ENCODE measurements around the gene XKR8.
"Not testable (repeated sequence)": the region's sequence is repeated elsewhere in the genome, so short reads cannot be mapped to it uniquely, and the experiment has no call there.

Gene XKR8

DNA sequence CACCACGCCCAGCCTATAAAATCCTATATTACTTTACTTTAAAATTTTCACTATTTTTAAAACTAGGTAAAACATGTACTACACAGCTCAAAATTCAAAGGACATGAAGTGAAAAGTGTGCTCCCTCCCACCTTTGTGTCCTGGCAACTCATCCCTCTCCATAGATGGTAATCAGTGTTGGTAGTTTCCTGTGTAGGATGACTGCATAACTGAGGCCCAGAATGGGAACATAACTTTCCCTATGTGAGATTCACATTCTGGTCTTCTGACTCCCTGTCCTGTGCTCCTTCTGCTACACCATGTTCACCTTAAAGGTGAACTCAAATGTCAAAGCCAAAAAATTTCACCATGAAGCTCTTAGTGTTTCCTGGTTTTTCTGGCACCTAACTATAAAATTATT is 39.3 kb downstream of the XKR8 start:
- Histone ChIP-seq H3K9ac (ENCODE audit: low read length) (no peak overlapping the region), H3K27me3 (ENCODE audit: low read depth, low read length) (no peaks in the 10 kb centered on the region), H3K9me3 (ENCODE audit: insufficient read depth, low read length) (no peaks in the 10 kb centered on the region), H3K4me2 (ENCODE audit: low read length) (no peak overlapping the region), H2AFZ (ENCODE audit: low read depth, low read length) (no peak overlapping the region), H3K4me1 (ENCODE audit: low read length) (no peaks in the 10 kb centered on the region), H3K27ac (ENCODE audit: low read length) (no peak overlapping the region), H3K36me3 (replicated peaks; ENCODE audit: low read depth, low read length) (peaks cover 4% of the 10 kb centered on the region), H3K79me2 (ENCODE audit: low read length) (no peaks in the 10 kb centered on the region), H3K4me3 (ENCODE audit: low read length) (no peak overlapping the region), H4K20me1 (ENCODE audit: insufficient read depth, low read length) (no peaks in the 10 kb centered on the region)
- TF ChIP-seq EZH2phosphoT487 (IDR thresholded peaks at IDR 0.05; ENCODE audit: low read depth), result no peak
- no peak for TF ChIP-seq CTCF (IDR thresholded peaks at IDR 0.05; ENCODE audit: low read depth, low read length)

DNA sequence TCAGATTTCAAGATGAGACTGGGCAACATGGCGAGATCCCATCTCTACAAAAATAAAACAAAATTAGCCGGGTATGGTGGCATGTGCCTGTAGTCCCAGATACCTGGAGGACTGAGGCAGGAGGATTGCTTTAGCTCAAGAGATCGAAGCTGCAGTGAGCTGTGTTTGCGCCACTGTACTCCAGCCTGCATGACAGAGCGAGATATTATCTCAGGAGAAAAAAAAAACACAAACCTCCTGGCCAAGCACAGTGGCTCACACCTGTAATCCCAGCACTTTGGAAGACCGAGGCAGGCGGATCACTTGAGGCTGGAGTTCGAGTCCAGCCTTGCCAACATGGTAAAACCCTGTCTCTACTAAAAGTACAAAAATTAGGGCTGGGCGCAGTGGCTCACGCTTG is 42.8 kb downstream of the XKR8 start:
- Histone ChIP-seq H3K9me3 (ENCODE audit: insufficient read depth, low read length) (no peaks in the 10 kb centered on the region), H3K79me2 (ENCODE audit: low read length) (no peaks in the 10 kb centered on the region), H3K4me1 (ENCODE audit: low read length) (no peaks in the 10 kb centered on the region), H3K27ac (ENCODE audit: low read length) (no peak overlapping the region), H3K9ac (ENCODE audit: low read length) (no peak overlapping the region), H3K4me2 (ENCODE audit: low read length) (no peak overlapping the region), H3K36me3 (replicated peaks; ENCODE audit: low read depth, low read length) (peaks cover 2% of the 10 kb centered on the region), H2AFZ (ENCODE audit: low read depth, low read length) (no peak overlapping the region), H3K27me3 (ENCODE audit: low read depth, low read length) (no peaks in the 10 kb centered on the region), H3K4me3 (ENCODE audit: low read length) (no peak overlapping the region), H4K20me1 (ENCODE audit: insufficient read depth, low read length) (no peaks in the 10 kb centered on the region)
- TF ChIP-seq EZH2phosphoT487 (IDR thresholded peaks at IDR 0.05; ENCODE audit: low read depth) (no peak), CTCF (IDR thresholded peaks at IDR 0.05; ENCODE audit: low read depth, low read length) (no peak)

DNA sequence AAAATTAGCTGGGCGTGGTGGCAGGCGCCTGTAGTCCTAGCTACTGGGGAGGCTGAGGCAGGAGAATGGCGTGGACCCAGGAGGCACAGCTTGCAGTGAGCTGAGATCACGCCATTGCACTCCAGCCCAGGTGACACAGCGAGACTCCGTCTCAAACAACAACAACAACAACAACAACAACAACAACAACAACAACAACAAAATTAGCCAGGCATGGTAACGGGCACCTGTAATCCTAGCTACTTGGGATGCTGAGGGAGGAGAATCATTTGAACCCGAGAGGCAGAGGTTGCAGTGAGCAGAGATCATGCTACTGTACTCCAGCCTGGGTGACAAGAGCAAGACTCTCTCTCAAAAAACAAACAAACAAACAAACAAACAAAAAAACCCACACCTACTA is 43.3 kb downstream of the XKR8 start:
- not testable (repeated sequence) for H3K4me2 ChIP-seq (ENCODE audit: low read length); H3K79me2 ChIP-seq (ENCODE audit: low read length); H4K20me1 ChIP-seq (ENCODE audit: insufficient read depth, low read length); H3K36me3 ChIP-seq (replicated peaks; ENCODE audit: low read depth, low read length); H3K27ac ChIP-seq (ENCODE audit: low read length); H3K9ac ChIP-seq (ENCODE audit: low read length); H3K4me3 ChIP-seq (ENCODE audit: low read length); H2AFZ ChIP-seq (ENCODE audit: low read depth, low read length); H3K9me3 ChIP-seq (ENCODE audit: insufficient read depth, low read length); H3K4me1 ChIP-seq (ENCODE audit: low read length); H3K27me3 ChIP-seq (ENCODE audit: low read depth, low read length)

GRCh38 chr1:28010969-28011368 is 51.2 kb downstream of the XKR8 start:
- no peak overlapping the region for H3K9ac ChIP-seq (ENCODE audit: low read length)
- no peaks in the 10 kb centered on the region for H3K27me3 ChIP-seq (ENCODE audit: low read depth, low read length)
- peaks cover 3% of the 10 kb centered on the region for H3K36me3 ChIP-seq (replicated peaks; ENCODE audit: low read depth, low read length)
- H4K20me1 ChIP-seq (ENCODE audit: insufficient read depth, low read length), result no peaks in the 10 kb centered on the region
- no peaks in the 10 kb centered on the region for H3K9me3 ChIP-seq (ENCODE audit: insufficient read depth, low read length)
- no peak overlapping the region for H2AFZ ChIP-seq (ENCODE audit: low read depth, low read length)
- no peak overlapping the region for H3K4me2 ChIP-seq (ENCODE audit: low read length)
- no peaks in the 10 kb centered on the region for H3K4me1 ChIP-seq (ENCODE audit: low read length)
- H3K27ac ChIP-seq (ENCODE audit: low read length), result no peak overlapping the region
- H3K4me3 ChIP-seq (ENCODE audit: low read length), result no peak overlapping the region
- no peak for TF ChIP-seq CTCF (IDR thresholded peaks at IDR 0.05; ENCODE audit: low read depth, low read length)
- TF ChIP-seq EZH2phosphoT487 (IDR thresholded peaks at IDR 0.05; ENCODE audit: low read depth), result no peak
- H3K79me2 ChIP-seq (ENCODE audit: low read length), result no peaks in the 10 kb centered on the region

Data from OCI-LY3 (cell line).